NCI-H82 treated with DMSO at 0.1 percent for 48 hours (cell line): ENCODE results near the gene MRFAP1L1.

ENCODE experiments used
- DNase-seq: peaks from one replicate; lab custom pipeline; 2025; ENCODE audit not compliant: unreplicated experiment; lab: John Stamatoyannopoulos, UW

The MRFAP1L1 gene

GRCh38 chr4:6663596-6664393, 45.9 kb downstream of the MRFAP1L1 start:
- DNase-seq: no peak

DNA sequence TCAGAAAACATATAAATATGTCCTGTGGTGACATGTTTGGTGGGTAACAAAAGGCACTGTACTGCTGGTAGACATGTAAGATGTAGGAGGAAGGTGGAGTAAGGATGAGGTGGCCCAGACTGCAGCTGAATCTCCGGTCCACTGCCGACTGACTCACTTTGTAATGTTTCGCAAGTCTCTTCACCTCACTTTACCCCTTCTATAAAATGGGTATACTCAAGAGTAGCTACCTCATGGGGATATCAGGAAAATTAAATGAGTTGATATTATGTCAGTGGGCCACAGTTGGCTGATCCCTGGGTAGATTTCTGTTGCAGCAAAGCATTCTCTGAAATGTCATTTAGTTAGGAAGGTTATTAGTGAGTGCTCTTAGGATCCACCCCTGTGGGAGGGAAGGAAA, 47.1 kb downstream of the MRFAP1L1 start:
- no peak for DNase-seq

DNA sequence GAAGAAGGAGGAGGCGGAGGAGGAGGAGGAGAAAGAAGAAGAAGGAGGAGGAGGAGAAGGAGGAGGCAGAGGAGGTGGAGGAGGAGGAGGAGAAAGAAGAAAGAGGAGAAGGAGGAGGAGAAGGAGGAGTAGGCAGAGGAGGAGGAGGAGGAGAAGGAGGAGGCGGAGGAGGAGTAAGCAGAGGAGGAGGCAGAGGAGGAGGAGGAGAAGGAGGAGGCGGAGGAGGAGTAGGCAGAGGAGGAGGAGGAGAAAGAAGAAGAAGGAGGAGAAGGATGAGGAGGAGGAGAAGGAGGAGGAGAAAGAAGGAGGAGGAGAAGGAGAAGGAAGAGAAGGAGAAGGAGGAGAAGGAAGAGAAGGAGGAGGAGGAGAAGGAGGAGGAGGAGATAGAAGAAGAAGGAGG, 49.2 kb downstream of the MRFAP1L1 start:
- no peak for DNase-seq

GRCh38 chr4:6659897-6660296, 49.8 kb downstream of the MRFAP1L1 start:
- no peak for DNase-seq

DNA sequence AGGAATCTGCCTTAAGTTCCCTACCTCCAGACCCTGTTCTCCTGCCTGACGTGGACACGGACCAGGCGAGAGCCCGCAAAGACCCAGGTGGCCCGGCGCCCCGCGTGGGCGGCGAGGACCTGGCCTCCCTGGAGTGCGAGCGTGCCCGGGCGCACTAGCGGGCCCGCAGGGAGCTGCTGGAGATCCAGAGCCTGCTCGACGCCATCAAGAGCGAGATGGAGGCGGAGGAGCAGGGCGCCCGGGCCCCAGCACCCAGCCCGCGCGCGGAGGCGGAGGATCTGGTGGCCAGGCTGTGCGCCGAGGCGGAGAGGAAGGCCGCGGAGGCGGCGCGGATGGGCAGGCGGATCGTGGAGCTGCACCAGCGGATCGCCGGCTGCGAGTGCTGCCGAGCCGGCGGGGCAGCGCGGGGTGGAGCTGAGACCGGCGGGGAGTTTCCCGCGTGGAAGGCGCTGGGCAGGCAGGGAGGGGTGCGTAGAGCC, 51.0 kb downstream of the MRFAP1L1 start:
- no peak for DNase-seq

DNA sequence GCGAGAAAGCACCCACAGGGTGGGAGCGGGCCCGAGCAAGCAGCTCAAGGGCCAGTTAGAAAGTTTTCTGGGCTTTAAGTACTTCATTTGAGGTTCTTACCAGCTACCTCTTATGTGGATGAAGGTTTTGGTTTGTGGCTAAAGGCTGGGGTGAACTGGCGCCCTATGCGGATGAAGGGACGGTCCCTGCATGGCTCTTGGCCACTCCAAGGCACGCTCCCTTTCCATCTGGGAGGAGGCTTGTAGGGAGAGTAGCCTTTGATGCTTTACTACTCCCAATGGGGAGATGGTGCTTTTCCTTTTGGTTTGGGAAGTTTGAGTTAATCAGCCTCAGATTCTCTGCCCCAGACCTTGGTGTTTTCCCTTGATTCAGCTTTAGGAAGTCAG, 51.5 kb downstream of the MRFAP1L1 start:
- DNase-seq: no peak
